ENCODE results near the gene ABI3BP. TPM values are rescaled to one million over a fixed set of nuclear protein-coding genes. Genes with fewer than 3 reads are reported as not detected.

Gene ABI3BP
- total RNA-seq, 1 experiment from 2014 or later = 0.28 TPM

- no peak overlapping the region for H4K91ac ChIP-seq (ENCODE audit: insufficient read length, low read depth, low read length)
- Mint-ChIP-seq H3K4me1 (peaks cover 3 to 11% of the 10 kb centered on the region in 2 experiments; a peak in 3 of 4 replicates), H3K27ac (peak overlapping the region in 1 of 3 experiments; percentile 88; a peak in 2 of 7 replicates), H3K27me3 (ENCODE audit: low read depth) (no peaks in the 10 kb centered on the region), H3K4me3 (no peak overlapping the region), H3K9me3 (no peaks in the 10 kb centered on the region), H3K36me3 (ENCODE audit: insufficient read depth in 1 of 3, low read depth in 3 of 3) (no peaks in the 10 kb centered on the region; a peak in 1 of 7 replicates)
- H3K9me3 ChIP-seq (ENCODE audit: control insufficient read depth, low read depth, low read length) = no peaks in the 10 kb centered on the region
- H3K56ac ChIP-seq (ENCODE audit: insufficient read length, low read depth, low read length) = no peak overlapping the region
- no CpG with 5 or more reads among the region's 3 CpGs for WGBS (ENCODE audit: extremely low coverage, insufficient read length, low lambda C conversion rate)
- H4K8ac ChIP-seq (replicated peaks; ENCODE audit: insufficient read length, low read depth, low read length) = no peak overlapping the region
- no peak overlapping the region for H2BK20ac ChIP-seq (ENCODE audit: low read depth, low read length, poor library complexity, severe bottlenecking)
- no peaks in the 10 kb centered on the region for H4K20me1 ChIP-seq (ENCODE audit: control insufficient read depth, insufficient read depth, insufficient read length)
- no peaks in the 10 kb centered on the region for H3K79me1 ChIP-seq (ENCODE audit: insufficient read depth, low read depth, low read length, poor library complexity, severe bottlenecking)
- no peak overlapping the region for H3K14ac ChIP-seq (ENCODE audit: insufficient read depth, low read length)
- H2BK5ac ChIP-seq (ENCODE audit: insufficient read length, low read length) = no peak overlapping the region
- TF ChIP-seq, protein P1, sequence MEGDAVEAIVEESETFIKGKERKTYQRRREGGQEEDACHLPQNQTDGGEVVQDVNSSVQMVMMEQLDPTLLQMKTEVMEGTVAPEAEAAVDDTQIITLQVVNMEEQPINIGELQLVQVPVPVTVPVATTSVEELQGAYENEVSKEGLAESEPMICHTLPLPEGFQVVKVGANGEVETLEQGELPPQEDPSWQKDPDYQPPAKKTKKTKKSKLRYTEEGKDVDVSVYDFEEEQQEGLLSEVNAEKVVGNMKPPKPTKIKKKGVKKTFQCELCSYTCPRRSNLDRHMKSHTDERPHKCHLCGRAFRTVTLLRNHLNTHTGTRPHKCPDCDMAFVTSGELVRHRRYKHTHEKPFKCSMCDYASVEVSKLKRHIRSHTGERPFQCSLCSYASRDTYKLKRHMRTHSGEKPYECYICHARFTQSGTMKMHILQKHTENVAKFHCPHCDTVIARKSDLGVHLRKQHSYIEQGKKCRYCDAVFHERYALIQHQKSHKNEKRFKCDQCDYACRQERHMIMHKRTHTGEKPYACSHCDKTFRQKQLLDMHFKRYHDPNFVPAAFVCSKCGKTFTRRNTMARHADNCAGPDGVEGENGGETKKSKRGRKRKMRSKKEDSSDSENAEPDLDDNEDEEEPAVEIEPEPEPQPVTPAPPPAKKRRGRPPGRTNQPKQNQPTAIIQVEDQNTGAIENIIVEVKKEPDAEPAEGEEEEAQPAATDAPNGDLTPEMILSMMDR (conservative IDR thresholded peaks at IDR 0.05) = no peak
- DNase-seq = no peak
- no peak overlapping the region for H3K27ac ChIP-seq (ENCODE audit: insufficient read length, low read depth, low read length)
- no peaks in the 10 kb centered on the region for H3K27me3 ChIP-seq (ENCODE audit: insufficient read depth, low read length)
- no peak overlapping the region for H2BK12ac ChIP-seq (ENCODE audit: insufficient read length, low read depth, low read length)
- H4K5ac ChIP-seq (ENCODE audit: insufficient read length, low read depth, low read length) = no peak overlapping the region
- no peak overlapping the region for H2BK15ac ChIP-seq (ENCODE audit: low read depth, low read length)
- no peaks in the 10 kb centered on the region for H3K4me1 ChIP-seq (ENCODE audit: insufficient read depth, low read length)
- no peak overlapping the region for H3K4ac ChIP-seq (ENCODE audit: low read depth, low read length)
- H3K18ac ChIP-seq (ENCODE audit: insufficient read length, low read depth, low read length) = no peak overlapping the region
- no peak overlapping the region for H2BK120ac ChIP-seq (ENCODE audit: low read depth, low read length, poor library complexity, severe bottlenecking)
- no peak overlapping the region for H2AK5ac ChIP-seq (ENCODE audit: insufficient read length, low read length)
- no peaks in the 10 kb centered on the region for H3K79me2 ChIP-seq (ENCODE audit: insufficient read depth, low read length)
- H2AFZ ChIP-seq (ENCODE audit: low read length) = no peak overlapping the region
- H3K23ac ChIP-seq (ENCODE audit: insufficient read length, low read depth, low read length) = no peak overlapping the region
- H3K4me2 ChIP-seq (ENCODE audit: insufficient read depth, insufficient read length, low read length) = no peak overlapping the region
- no peak overlapping the region for H3K9ac ChIP-seq (ENCODE audit: extremely low read depth, insufficient read length, low read length)
- H3T11ph ChIP-seq (ENCODE audit: low read length) = no peak overlapping the region
- H3K23me2 ChIP-seq (ENCODE audit: insufficient read length, low read depth, low read length, poor library complexity, severe bottlenecking) = no peaks in the 10 kb centered on the region
Observed at GRCh38 chr3:100981164-100981911, 11.9 kb downstream of the ABI3BP start.

Measured in H9 (cell line).